H9 (cell line): ENCODE data around the gene PLXNA4. TPM values are rescaled to one million over a fixed set of nuclear protein-coding genes. Genes with fewer than 3 reads are reported as not detected.

Experiments used
- DNase-seq: peaks from one replicate; pipeline ENCODE4 v3.0.0-alpha.2; 2017
- H2AFZ ChIP-seq: one replicate; pipeline ENCODE4 v1.6.1; 2013; ENCODE audit warnings: mild to moderate bottlenecking, low read length, control low read depth, moderate library complexity
- H2AK5ac ChIP-seq: 2 replicates; pipeline ENCODE4 v1.6.1; 2013; ENCODE audit warnings: low read length, control low read depth, mixed read lengths; ENCODE audit not compliant: insufficient read length
- H2BK120ac ChIP-seq: one replicate; pipeline ENCODE4 v1.6.1; 2013; ENCODE audit warnings: low read depth, mild to moderate bottlenecking, low read length, control low read depth, inconsistent platforms; ENCODE audit not compliant: poor library complexity, severe bottlenecking
- H2BK12ac ChIP-seq: 2 replicates; pipeline ENCODE4 v1.6.1; 2013; ENCODE audit warnings: low read length, control low read depth, mixed read lengths, low read depth; ENCODE audit not compliant: insufficient read length
- H2BK15ac ChIP-seq: 2 replicates; pipeline ENCODE4 v1.6.1; 2013; ENCODE audit warnings: low read depth, low read length, control low read depth
- H2BK20ac ChIP-seq: one replicate; pipeline ENCODE4 v1.6.1; 2013; ENCODE audit warnings: low read depth, mild to moderate bottlenecking, low read length, control low read depth, inconsistent platforms; ENCODE audit not compliant: poor library complexity, severe bottlenecking
- H2BK5ac ChIP-seq: 2 replicates; pipeline ENCODE4 v1.6.1; 2013; ENCODE audit warnings: low read length, control low read depth, mixed read lengths; ENCODE audit not compliant: insufficient read length
- H3K14ac ChIP-seq: 2 replicates; pipeline ENCODE4 v1.6.1; 2013; ENCODE audit warnings: low read length, control low read depth; ENCODE audit not compliant: insufficient read depth
- H3K18ac ChIP-seq: 2 replicates; pipeline ENCODE4 v1.6.1; 2013; ENCODE audit warnings: low read depth, mild to moderate bottlenecking, mixed read lengths, low read length, control low read depth; ENCODE audit not compliant: insufficient read length
- H3K23ac ChIP-seq: 2 replicates; pipeline ENCODE4 v1.6.1; 2013; ENCODE audit warnings: low read length, control low read depth, mixed read lengths, low read depth; ENCODE audit not compliant: insufficient read length
- H3K23me2 ChIP-seq: 2 replicates; pipeline ENCODE4 v1.6.1; 2013; ENCODE audit warnings: low read depth, mild to moderate bottlenecking, mixed read lengths, low read length, control low read depth; ENCODE audit not compliant: insufficient read length, poor library complexity, severe bottlenecking
- H3K27ac ChIP-seq: 2 replicates; pipeline ENCODE4 v1.5.1; 2013; ENCODE audit warnings: low read length, control low read depth, mixed read lengths, low read depth; ENCODE audit not compliant: insufficient read length
- H3K27me3 ChIP-seq: 2 replicates; pipeline ENCODE4 v1.6.1; 2013; ENCODE audit warnings: low read length, control low read depth, inconsistent platforms; ENCODE audit not compliant: insufficient read depth
- H3K4ac ChIP-seq: 2 replicates; pipeline ENCODE4 v1.6.1; 2013; ENCODE audit warnings: low read depth, mild to moderate bottlenecking, control low read depth, inconsistent platforms, low read length, moderate library complexity
- H3K4me1 ChIP-seq: 2 replicates; pipeline ENCODE4 v1.6.1; 2013; ENCODE audit warnings: low read length, control low read depth, inconsistent platforms; ENCODE audit not compliant: insufficient read depth
- H3K4me2 ChIP-seq: 2 replicates; pipeline ENCODE4 v1.6.1; 2013; ENCODE audit warnings: low read length, control low read depth, mixed read lengths; ENCODE audit not compliant: insufficient read length, insufficient read depth
- H3K56ac ChIP-seq: 2 replicates; pipeline ENCODE4 v1.6.1; 2013; ENCODE audit warnings: low read depth, mild to moderate bottlenecking, mixed read lengths, low read length, control low read depth; ENCODE audit not compliant: insufficient read length
- H3K79me1 ChIP-seq: 2 replicates; pipeline ENCODE4 v1.6.1; 2013; ENCODE audit warnings: low read depth, mild to moderate bottlenecking, moderate library complexity, low read length, control low read depth, inconsistent platforms; ENCODE audit not compliant: insufficient read depth, poor library complexity, severe bottlenecking
- H3K79me2 ChIP-seq: 2 replicates; pipeline ENCODE4 v1.6.1; 2013; ENCODE audit warnings: low read length, control low read depth, inconsistent platforms; ENCODE audit not compliant: insufficient read depth
- H3K9ac ChIP-seq: 2 replicates; pipeline ENCODE4 v1.6.1; 2013; ENCODE audit warnings: low read length, control low read depth, mixed read lengths; ENCODE audit not compliant: insufficient read length; ENCODE audit errors: extremely low read depth
- H3K9me3 ChIP-seq: one replicate; pipeline ENCODE4 v1.6.1; 2013; ENCODE audit warnings: low read depth, low read length, inconsistent platforms; ENCODE audit not compliant: control insufficient read depth
- H3T11ph ChIP-seq: one replicate; pipeline ENCODE4 v1.6.1; 2013; ENCODE audit warnings: mild to moderate bottlenecking, low read length, control low read depth, inconsistent platforms
- H4K20me1 ChIP-seq: one replicate; pipeline ENCODE4 v1.6.1; 2013; ENCODE audit not compliant: control insufficient read depth, insufficient read length, insufficient read depth
- H4K5ac ChIP-seq: 2 replicates; pipeline ENCODE4 v1.6.1; 2013; ENCODE audit warnings: low read depth, mild to moderate bottlenecking, mixed read lengths, low read length, control low read depth; ENCODE audit not compliant: insufficient read length
- H4K8ac ChIP-seq: replicated peaks from 2 replicates; pipeline ENCODE4 v1.6.1; 2013; ENCODE audit warnings: low read length, control low read depth, mixed read lengths, low read depth; ENCODE audit not compliant: insufficient read length
- H4K91ac ChIP-seq: 2 replicates; pipeline ENCODE4 v1.6.1; 2013; ENCODE audit warnings: low read depth, mild to moderate bottlenecking, moderate library complexity, mixed read lengths, low read length, control low read depth; ENCODE audit not compliant: insufficient read length
- H3K27ac Mint-ChIP-seq, 3 experiments: 2 replicates in 2 of 3; 3 replicates in 1 of 3; pipeline ENCODE4 v1.8.0; 2020 to 2021; ENCODE audit warnings: mixed read lengths in 3 of 3, mild to moderate bottlenecking in 1 of 3, moderate library complexity in 1 of 3
- H3K27me3 Mint-ChIP-seq: 2 replicates; pipeline ENCODE4 v1.8.0; 2021; ENCODE audit warnings: low read depth, mild to moderate bottlenecking, moderate library complexity, mixed read lengths
- H3K36me3 Mint-ChIP-seq, 3 experiments: 2 replicates in 2 of 3; 3 replicates in 1 of 3; pipeline ENCODE4 v1.8.0; 2020 to 2021; ENCODE audit warnings: low read depth in 3 of 3, mixed read lengths in 3 of 3; ENCODE audit not compliant: insufficient read depth in 1 of 3
- H3K4me1 Mint-ChIP-seq, 2 experiments: 2 replicates each; pipeline ENCODE4 v1.8.0; 2020; ENCODE audit warnings: mixed read lengths in 2 of 2
- H3K4me3 Mint-ChIP-seq, 2 experiments: 2 replicates in 1 of 2; 3 replicates in 1 of 2; pipeline ENCODE4 v1.8.0; 2020 to 2021; ENCODE audit warnings: mild to moderate bottlenecking in 2 of 2, mixed read lengths in 2 of 2, moderate library complexity in 1 of 2
- H3K9me3 Mint-ChIP-seq, 2 experiments: 2 replicates in 1 of 2; 3 replicates in 1 of 2; pipeline ENCODE4 v1.8.0; 2020; ENCODE audit warnings: mild to moderate bottlenecking in 2 of 2, mixed read lengths in 2 of 2, moderate library complexity in 1 of 2
- WGBS: extraction: QIAGEN DNeasy Blood & Tissue Kit; methylation state at CpG from one replicate; pipeline ENCODE4 v1.1.7; 2013; ENCODE audit warnings: missing lambda C conversion rate, low lambda C conversion rate, mixed read lengths; ENCODE audit not compliant: insufficient read length; ENCODE audit errors: extremely low coverage; 5-methylcytosine and 5-hydroxymethylcytosine counted together
- total RNA-seq: library from RNA; stranded (reverse); gene quantifications from 2 replicates; pipeline ENCODE4 v1.2.1, GENCODE V29; 2021
- TF ChIP-seq, protein P1 (sequence below): fragments of 200-600 bp; sonication (generic); conservative IDR thresholded peaks from 3 replicates; pipeline ENCODE4 v1.8.0; 2021; ENCODE audit warnings: antibody characterized with exemption, mild to moderate bottlenecking

PLXNA4 gene
- total RNA-seq, 1 experiment from 2014 or later: 0.35 TPM

DNA sequence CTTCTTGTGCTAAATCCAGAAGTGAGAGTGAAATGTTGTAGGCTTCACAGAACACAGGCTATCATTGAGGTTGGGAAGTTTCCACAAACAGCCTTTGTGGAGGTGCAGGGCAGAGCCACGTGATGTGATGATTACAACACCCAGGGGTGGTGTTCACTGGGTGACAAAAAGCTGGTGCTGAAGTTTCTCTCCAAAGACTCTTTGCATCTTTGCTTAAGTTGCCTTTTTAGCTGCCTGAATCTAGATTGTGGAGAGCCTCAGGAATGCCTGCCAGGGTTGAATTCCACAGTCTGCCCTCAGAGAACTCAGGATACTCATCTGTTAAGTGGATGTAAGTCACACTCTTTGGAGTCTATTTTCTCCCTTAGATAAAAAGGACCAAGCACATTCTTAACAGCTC, 56.3 kb downstream of the PLXNA4 start:
- H3K4me3 Mint-ChIP-seq: no peak overlapping the region
- H3K18ac ChIP-seq: no peak overlapping the region
- H4K20me1 ChIP-seq: no peaks in the 10 kb centered on the region
- H2AK5ac ChIP-seq: no peak overlapping the region
- H3K79me1 ChIP-seq: no peaks in the 10 kb centered on the region
- no peak overlapping the region for H3K4me2 ChIP-seq
- no peaks in the 10 kb centered on the region for H3K36me3 Mint-ChIP-seq
- WGBS: no CpG with 5 or more reads among the region's 1 CpG
- peaks cover 3% of the 10 kb centered on the region; the same call in 1 of the 2 replicates for H3K4me1 ChIP-seq
- no peaks in the 10 kb centered on the region for H3K23me2 ChIP-seq
- no peaks in the 10 kb centered on the region for H3K79me2 ChIP-seq
- H2BK120ac ChIP-seq: no peak overlapping the region
- peaks cover 10% of the 10 kb centered on the region; the same call in 1 of the 2 replicates for H3K27me3 Mint-ChIP-seq
- H3K9ac ChIP-seq: no peak overlapping the region
- no peak overlapping the region for H2BK5ac ChIP-seq
- no peak overlapping the region for H4K91ac ChIP-seq
- H3K14ac ChIP-seq: no peak overlapping the region
- no peaks in the 10 kb centered on the region for H3K9me3 Mint-ChIP-seq
- no peak overlapping the region for H4K5ac ChIP-seq
- H3K9me3 ChIP-seq: no peaks in the 10 kb centered on the region
- no peaks in the 10 kb centered on the region for H3K27me3 ChIP-seq
- no peak overlapping the region for H2BK20ac ChIP-seq
- no peak overlapping the region for H3K27ac Mint-ChIP-seq
- TF ChIP-seq, protein P1, sequence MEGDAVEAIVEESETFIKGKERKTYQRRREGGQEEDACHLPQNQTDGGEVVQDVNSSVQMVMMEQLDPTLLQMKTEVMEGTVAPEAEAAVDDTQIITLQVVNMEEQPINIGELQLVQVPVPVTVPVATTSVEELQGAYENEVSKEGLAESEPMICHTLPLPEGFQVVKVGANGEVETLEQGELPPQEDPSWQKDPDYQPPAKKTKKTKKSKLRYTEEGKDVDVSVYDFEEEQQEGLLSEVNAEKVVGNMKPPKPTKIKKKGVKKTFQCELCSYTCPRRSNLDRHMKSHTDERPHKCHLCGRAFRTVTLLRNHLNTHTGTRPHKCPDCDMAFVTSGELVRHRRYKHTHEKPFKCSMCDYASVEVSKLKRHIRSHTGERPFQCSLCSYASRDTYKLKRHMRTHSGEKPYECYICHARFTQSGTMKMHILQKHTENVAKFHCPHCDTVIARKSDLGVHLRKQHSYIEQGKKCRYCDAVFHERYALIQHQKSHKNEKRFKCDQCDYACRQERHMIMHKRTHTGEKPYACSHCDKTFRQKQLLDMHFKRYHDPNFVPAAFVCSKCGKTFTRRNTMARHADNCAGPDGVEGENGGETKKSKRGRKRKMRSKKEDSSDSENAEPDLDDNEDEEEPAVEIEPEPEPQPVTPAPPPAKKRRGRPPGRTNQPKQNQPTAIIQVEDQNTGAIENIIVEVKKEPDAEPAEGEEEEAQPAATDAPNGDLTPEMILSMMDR: no peak
- no peak overlapping the region for H3K23ac ChIP-seq
- no peak overlapping the region for H3K4ac ChIP-seq
- H3K27ac ChIP-seq: no peak overlapping the region
- H2BK12ac ChIP-seq: no peak overlapping the region
- no peak overlapping the region for H2AFZ ChIP-seq
- no peak for DNase-seq
- no peak overlapping the region for H2BK15ac ChIP-seq
- no peak overlapping the region for H3T11ph ChIP-seq
- H4K8ac ChIP-seq: no peak overlapping the region
- H3K4me1 Mint-ChIP-seq: peaks cover 11 to 17% of the 10 kb centered on the region in 2 experiments
- no peak overlapping the region for H3K56ac ChIP-seq
